GM21737 (cell line): ENCODE results near the gene MAP4K2.

Source experiments
- ATAC-seq: cut with Tn5 transposase; IDR thresholded peaks from one replicate; pipeline ENCODE4 v1.9.1; 2021; ENCODE audit warnings: mild to moderate bottlenecking, moderate library complexity; ENCODE audit not compliant: unreplicated experiment

The MAP4K2 gene

GRCh38 chr11:64814712-64815187, 11.7 kb upstream of the MAP4K2 start:
- peak; percentile 52 for ATAC-seq

- no peak for ATAC-seq
These were observed 10.8 kb upstream of the MAP4K2 start for GRCh38 chr11:64813826-64814225.

DNA sequence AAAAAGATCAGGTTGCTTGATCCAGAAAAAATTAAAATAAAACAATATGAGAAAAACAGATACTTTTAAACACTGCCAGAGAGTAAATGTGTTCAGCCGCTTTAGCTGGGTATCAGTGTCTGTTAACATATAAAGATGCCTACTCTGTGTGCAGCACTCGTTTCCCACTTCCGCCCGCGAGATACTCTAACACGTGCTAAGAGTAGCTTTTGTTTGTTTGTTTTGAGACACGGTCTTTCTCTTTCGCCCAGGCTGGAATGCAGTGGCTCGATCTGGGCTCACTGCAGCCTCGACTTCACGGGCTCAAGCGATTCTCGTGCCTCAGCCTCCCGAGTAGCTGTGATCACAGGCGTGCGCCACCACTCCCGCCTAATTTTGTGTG, 7.9 kb upstream of the MAP4K2 start:
- ATAC-seq: peak; percentile 11

DNA sequence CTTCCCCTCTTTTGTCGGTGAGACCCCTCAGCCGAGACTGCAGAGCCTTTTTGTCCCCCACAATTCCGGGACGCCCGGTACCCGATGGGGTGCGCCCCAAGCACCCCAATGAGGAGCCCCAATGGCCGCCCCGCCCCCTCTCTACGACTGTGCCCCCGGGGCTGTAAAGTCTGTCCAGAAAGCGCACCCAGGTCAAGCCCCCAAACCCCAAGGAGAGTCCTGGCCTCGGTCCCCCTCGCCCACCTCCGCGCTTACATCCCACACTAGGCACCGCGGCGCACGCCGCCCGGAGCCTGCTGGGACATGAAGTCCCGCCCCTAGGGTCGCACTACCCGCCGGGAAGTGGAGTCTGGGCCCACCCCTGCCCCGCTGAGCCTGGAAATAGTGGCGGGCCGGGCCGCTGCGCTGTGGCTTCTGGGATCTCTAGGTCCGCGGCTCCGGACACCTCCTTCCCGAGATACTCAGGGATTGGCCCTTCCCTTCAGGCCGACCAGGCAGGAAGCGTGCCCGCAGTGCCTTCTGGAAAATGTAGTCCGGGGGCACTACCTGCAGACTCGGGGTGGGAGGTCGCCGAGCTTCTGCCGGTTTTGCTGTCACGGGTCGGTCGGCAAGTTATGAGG, 7.4 kb upstream of the MAP4K2 start, which contains the start of gene MEN1:
Gene MEN1, minus strand, starts transcription at position 281 of the 620 bp plus-strand sequence. CDS start 442 bp downstream, outside the sequence.
- ATAC-seq: peak; percentile 58

DNA sequence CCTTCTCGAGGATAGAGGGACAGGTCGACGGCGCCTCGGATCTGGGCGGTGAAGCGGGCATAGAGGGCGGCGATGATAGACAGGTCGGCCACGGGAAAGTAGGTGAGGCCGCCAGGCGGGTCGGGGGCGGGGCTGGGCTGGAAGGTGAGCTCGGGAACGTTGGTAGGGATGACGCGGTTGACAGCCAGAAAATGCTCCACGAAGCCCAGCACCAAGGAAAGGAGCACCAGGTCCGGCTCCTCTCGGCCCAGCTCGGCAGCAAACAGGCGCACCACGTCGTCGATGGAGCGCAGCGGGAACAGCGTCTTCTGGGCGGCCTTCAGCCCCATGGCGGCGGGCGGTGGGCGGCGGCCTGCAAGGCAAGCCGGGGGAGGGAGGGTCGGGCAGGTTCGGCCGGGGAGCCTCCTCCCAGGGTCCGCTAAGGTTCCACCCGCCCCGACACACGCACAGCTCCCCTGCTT, 6.8 kb upstream of the MAP4K2 start:
- ATAC-seq: no peak

DNA sequence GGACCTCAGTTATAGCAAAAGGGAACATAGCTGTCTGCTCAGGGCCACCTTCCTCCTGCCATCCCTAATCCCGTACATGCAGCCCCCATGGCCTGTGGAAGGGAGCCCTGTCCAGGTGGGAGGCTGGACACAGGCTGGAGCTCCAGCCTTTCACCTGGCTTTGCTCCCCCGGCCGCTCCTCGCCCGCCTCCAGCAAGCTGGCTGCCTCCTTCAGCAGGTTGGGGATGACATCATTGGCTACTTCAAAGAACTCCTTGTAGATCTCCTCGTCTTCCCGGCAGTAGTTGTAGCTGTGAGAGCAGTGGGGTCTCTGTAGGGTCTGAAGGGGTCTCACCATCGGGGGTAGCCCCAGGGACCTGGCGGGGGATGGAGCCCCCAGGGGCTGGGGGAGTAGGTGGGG, 2.5 kb upstream of the MAP4K2 start:
- no peak for ATAC-seq

DNA sequence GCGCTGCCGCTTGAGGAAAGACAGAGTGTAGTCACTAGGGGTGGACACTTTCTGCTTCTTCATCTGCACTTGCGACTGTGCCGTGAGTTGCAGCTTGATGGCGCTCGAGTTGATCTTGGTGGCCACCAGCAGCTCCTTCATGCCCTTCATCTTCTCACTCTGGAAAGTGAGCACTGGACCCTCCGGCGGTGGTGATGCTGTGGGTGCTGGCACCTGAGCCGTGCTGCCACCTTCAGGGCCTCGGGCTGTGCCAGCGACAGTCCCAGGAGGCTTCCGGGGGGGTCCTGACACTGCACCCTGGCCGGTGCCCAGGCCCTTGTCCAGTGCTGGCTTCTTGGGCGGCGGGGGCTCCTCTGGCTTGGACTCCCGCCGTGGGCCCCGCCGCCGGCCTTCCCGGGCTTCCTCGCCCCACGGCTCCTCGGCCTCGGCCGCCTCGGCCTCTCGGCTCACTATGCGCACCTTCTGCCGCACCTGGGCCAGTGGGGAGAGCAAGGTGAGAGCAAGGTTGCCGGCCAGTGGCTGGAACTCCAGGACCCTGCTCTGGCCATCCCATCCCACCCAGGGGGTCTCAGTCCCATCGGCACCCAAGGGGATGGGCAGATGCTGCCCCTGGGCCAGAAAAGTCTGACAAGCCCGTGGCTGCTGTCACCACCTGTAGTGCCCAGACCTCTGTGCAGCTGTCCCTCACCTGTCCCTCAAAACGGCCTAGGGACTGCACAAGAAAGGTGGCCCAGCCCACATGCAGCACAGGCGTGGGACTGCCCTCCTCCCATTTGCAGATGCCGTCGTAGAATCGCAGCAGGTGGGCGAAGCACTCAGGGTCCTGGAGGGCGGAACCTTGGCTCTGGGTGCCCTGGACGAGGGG, 1.6 kb upstream of the MAP4K2 start:
- no peak for ATAC-seq

DNA sequence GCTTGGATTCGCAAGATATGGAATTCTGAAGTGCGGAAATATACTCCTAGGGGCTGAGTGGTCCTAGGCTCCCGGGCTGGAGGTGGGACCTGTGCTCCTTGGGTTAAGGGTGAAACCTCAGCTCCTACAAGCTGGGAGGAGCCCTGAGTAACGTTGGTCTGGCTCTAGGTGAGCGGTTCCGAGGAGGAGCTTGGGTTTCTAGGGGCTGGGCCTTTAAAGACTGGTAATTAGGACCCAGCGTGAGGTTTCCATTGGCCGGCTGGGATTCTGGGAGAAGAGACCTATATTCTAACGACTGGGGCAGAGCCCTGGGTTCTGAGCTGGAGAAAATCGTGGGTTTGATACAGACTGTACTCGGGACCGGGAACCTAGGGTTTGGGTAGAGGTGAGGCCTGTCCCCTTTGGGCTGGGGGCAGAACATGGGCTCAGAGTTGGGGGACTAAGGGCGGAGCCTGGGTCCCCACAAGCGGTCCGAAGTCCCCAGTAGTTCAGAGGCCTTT, 882 bp upstream of the MAP4K2 start:
- no peak for ATAC-seq

- ATAC-seq: peak; percentile 21
These were observed 450 bp downstream of the MAP4K2 start for GRCh38 chr11:64802370-64803157.

DNA sequence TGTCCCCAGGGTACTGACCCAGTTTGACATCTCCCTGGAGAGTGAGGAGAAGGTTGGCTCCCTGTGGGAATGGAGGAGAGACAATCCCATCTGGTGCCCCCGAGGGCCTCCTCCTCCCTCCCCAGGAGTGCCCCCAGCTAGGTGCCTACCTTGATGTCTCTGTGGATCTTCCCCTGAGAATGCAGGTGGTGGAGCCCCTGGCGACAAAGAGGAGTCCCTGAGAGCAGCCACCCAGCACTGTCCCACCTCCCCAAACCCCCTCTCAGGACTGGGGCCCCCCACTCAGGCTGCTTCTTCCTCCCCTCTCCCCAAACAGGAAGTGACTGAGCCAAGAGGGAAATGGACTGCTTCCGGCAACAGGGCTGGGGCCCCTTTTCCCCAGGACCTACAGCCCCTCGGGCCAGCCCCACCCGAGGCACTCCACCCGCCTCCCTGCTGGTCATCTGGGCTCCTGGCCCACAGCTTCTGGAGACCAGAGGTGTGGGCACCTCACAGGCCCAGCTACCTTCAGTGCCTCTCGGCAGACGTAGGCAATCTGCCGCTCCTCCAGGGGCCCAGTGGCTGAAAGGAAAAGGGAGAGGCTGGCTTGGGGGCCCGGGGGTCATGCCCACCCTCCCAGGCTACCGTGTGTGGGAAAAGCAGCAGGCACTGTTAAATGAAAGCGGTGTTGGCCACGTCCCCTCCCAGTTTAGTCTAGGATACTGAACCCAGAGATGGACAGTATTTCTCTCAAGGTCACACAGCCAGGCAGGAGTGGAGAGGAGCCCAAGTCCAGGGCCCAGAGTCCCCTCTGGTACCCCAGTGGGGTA, 1.2 kb downstream of the MAP4K2 start:
- ATAC-seq: no peak

GRCh38 chr11:64801158-64801464, 1.9 kb downstream of the MAP4K2 start:
- no peak for ATAC-seq

DNA sequence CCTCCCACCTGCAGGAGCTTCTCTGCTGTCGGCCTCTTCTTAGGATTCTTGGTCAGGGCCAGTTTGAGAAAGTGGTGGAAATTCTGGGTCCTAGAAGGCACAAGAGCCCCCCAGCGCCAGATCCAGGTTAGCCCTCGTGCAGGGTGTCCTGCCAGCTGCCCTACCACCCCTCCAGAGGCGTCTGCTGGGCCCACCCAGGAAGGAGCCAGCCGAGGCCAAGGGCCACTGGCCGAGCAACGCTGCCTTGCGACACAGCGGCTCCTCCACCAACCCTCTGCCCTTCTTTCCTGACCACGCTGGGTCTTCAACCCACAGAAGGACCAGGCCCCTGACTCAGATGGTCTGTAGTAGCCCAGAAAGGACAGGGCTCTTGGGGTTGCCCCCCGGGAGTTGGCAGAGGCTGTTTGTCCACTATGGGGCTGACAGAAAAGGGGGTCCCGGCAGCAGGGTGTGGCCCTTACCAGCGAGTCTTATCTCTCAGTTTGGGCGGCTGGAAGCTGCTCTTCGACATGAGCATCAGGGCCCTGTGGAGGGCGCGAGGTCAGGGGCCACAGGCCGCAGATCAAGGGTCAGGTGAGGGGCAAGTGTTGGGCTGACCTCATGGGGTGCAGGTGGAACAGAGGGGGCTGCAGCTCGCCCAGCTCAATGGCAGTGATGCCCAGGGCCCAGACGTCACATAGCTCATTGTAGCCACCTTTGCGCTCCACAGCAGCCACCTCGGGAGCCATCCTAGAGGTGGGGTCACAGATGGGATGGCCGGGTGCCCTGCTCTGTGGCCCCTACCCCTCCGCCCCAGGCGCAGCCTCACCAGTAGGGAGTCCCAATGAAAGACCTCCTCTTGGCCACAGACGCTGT, 2.5 kb downstream of the MAP4K2 start:
- no peak for ATAC-seq

DNA sequence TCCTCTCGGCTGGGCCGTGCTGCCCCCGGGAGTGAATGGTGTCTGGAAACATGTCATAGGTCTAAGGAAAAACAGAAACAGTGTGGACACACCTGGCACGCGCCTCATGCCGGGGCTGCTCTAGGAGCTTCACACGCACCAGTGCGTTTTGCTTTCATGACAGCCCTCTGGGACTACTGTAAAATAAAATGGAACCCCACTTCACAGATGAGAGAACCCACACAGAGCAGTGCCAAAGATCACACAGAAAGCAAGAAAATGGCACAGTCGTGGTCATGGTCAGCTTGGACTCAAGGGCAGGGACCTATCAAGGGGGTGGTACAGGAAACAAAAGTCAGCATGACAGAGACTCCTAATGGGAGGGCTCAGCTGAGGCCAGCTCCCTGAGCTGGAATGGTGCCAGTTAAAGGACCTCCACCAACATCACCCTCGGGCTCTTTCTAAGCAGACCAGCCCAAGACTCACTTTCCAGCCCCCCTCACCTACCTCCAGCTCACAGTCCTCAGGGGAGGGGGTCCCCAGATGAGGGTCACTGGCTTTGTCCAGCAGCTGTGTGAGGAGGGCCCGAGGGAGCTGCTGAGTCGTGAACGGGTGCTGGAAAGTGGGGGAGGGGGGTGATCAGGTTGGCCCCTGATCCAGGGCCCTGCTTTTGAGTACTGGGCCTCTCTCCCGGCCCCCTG, 3.3 kb downstream of the MAP4K2 start:
- no peak for ATAC-seq

GRCh38 chr11:64799256-64799622, 3.8 kb downstream of the MAP4K2 start:
- ATAC-seq: no peak

DNA sequence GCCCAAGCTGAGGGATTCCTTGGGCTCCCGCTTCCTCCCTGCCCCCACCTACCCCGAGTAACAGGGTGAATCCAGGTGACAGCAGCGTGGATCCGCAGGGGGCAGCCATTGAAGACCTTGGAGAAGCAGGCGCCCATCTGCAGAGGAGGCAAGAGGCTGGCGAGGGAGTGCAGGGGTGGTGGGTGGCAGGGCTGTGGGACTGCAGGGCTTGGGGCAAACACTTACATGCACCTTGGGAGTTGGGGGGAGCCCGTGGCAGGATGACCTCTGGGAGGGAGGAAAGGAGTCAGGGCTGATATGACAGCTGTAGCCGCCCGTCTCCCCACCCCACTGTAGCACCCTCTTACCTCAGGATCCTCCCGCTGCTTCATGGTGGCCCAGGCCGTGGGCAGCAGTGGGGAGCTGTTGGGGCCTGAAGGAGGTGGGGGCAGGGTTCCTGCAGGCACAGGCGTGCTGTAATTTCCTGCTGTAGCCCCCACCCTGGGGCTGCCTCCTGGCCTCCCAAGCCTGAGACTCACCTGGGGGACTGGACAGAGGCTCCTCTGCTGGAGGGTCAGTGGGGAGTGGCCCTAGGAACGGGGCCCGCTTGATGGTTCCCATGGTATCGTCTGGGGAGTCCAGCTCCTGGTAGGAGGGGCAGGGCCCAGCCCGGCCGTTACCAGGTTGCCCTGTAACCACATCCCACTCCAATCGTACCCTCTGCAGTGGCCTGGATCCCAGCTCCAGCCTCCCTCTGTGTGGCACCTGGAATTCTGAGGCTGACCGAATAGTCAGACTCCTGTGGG, 6.1 kb downstream of the MAP4K2 start:
- ATAC-seq: no peak

GRCh38 chr11:64796047-64796756, 6.8 kb downstream of the MAP4K2 start:
- ATAC-seq: no peak

DNA sequence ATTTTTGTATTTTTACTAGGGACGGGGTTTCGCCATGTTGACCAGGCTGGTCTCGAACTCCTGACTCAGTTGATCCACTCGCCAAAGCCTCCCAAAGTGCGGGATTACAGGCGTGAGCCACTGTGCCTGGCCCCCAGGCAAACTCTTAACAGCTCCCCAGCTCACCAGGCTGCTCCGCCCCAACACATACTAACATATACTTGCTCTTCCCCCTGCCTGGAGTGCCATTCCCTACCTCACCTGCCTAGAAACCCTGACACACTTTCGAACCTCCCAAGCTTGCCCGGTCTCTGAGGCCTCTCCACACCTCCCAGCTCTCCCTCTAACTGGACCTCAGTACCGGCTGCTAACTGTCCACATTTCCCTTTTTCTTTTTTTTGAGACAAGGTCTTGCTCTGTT, 8.5 kb downstream of the MAP4K2 start:
- ATAC-seq: no peak
